Parathyroid adenoma (tissue), 2 donors: ENCODE data around the gene IL1R1.

Source experiments
- H2AFZ ChIP-seq: fragments of 300-600 bp; sonication (generic); one replicate; pipeline ENCODE4 v1.7.0; 2017; ENCODE audit warnings: antibody characterized with exemption, mild to moderate bottlenecking
- H3K27ac ChIP-seq: fragments of 300-600 bp; sonication (generic); one replicate; pipeline ENCODE4 v1.7.0; 2017
- H3K27me3 ChIP-seq: fragments of 300-600 bp; sonication (generic); one replicate; pipeline ENCODE4 v1.7.0; 2017; ENCODE audit warnings: low read length; ENCODE audit not compliant: control insufficient read depth, insufficient read depth
- H3K36me3 ChIP-seq: fragments of 300-600 bp; sonication (generic); one replicate; pipeline ENCODE4 v1.7.0; 2017; ENCODE audit warnings: low read length; ENCODE audit not compliant: control insufficient read depth, insufficient read depth
- H3K4me1 ChIP-seq: fragments of 300-600 bp; sonication (generic); one replicate; pipeline ENCODE4 v1.7.0; 2017; ENCODE audit warnings: control low read depth
- H3K4me2 ChIP-seq: fragments of 300-600 bp; sonication (generic); one replicate; pipeline ENCODE4 v1.7.0; 2017; ENCODE audit warnings: low read length
- H3K4me3 ChIP-seq: fragments of 300-600 bp; sonication (generic); one replicate; pipeline ENCODE4 v1.7.0; 2017; ENCODE audit warnings: low read depth, low read length
- H3K79me2 ChIP-seq: fragments of 300-600 bp; sonication (generic); one replicate; pipeline ENCODE4 v1.7.0; 2017; ENCODE audit warnings: control low read depth
- H3K9ac ChIP-seq: fragments of 300-600 bp; sonication (generic); one replicate; pipeline ENCODE4 v1.7.0; 2017; ENCODE audit warnings: mild to moderate bottlenecking
- H3K9me3 ChIP-seq: fragments of 300-600 bp; sonication (generic); one replicate; pipeline ENCODE4 v1.7.0; 2017; ENCODE audit warnings: low read length; ENCODE audit not compliant: control insufficient read depth
- TF ChIP-seq, protein P1 (sequence below): fragments of 300-600 bp; sonication (generic); IDR thresholded peaks from one replicate; pipeline ENCODE4 v1.7.0; 2017; ENCODE audit warnings: antibody characterized with exemption, mild to moderate bottlenecking
- donor health status: primary hyperparathyroidism.

Gene IL1R1

DNA sequence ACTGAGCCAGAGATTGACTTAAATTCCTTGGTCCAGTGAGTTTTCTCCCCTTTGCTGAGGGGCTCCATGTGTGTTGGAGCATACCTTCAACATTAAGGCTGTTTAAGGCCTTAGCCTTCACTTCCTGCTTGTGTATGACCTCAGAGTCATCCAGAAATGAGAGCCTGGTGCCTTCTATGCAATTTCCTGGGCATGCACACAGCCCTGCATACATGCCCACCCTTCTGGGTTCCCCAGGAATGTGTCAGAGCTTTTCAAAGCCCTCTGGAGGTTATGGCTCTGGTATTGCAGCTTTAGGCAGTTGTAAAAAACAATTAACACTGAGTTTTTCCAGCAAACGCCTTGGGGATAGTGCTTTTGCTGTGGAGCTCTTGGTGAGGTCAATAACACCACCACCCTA lies 16.7 kb downstream of the IL1R1 start:
- H3K27ac ChIP-seq = peak overlapping the region; percentile 37
- H3K4me1 ChIP-seq = peaks cover 58% of the 10 kb centered on the region
- H3K4me2 ChIP-seq = no peak overlapping the region
- no peaks in the 10 kb centered on the region for H3K9me3 ChIP-seq
- H3K36me3 ChIP-seq = peaks cover 4% of the 10 kb centered on the region
- H3K4me3 ChIP-seq = no peak overlapping the region
- TF ChIP-seq, protein P1, sequence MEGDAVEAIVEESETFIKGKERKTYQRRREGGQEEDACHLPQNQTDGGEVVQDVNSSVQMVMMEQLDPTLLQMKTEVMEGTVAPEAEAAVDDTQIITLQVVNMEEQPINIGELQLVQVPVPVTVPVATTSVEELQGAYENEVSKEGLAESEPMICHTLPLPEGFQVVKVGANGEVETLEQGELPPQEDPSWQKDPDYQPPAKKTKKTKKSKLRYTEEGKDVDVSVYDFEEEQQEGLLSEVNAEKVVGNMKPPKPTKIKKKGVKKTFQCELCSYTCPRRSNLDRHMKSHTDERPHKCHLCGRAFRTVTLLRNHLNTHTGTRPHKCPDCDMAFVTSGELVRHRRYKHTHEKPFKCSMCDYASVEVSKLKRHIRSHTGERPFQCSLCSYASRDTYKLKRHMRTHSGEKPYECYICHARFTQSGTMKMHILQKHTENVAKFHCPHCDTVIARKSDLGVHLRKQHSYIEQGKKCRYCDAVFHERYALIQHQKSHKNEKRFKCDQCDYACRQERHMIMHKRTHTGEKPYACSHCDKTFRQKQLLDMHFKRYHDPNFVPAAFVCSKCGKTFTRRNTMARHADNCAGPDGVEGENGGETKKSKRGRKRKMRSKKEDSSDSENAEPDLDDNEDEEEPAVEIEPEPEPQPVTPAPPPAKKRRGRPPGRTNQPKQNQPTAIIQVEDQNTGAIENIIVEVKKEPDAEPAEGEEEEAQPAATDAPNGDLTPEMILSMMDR = no peak
- H3K9ac ChIP-seq = no peak overlapping the region
- no peaks in the 10 kb centered on the region for H3K27me3 ChIP-seq
- H2AFZ ChIP-seq = no peak overlapping the region
- peaks cover 25% of the 10 kb centered on the region for H3K79me2 ChIP-seq

DNA sequence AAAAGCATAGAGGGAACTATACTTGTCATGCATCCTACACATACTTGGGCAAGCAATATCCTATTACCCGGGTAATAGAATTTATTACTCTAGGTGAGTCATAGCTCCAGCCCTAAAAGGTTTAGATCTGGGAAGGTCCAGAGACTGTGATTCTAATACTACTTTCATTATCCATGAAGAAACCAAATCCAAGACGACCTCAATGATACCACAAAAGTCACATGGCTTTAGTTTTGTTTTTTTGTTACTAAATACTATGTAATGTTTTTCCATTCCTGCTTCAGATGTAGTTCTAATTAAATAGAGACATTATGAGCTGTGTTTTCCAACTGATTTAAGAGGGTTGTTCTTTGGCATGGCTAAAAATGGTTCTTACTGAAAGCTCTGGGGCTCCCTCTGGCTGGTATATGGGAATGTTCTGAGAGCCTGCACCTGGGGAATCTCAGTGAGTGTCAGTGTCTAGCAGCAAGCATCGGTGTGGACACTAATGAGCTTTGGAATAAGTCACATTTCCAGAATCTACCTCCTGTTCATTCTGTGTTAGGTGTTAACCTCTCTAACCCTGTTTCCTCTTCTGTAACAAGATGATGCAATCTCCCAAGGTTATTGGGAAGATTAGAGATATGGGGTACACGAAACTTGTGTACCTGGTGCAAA lies 23.8 kb downstream of the IL1R1 start:
- Histone ChIP-seq H3K9ac (no peak overlapping the region), H3K4me3 (no peak overlapping the region), H3K4me1 (peaks cover 12% of the 10 kb centered on the region), H3K79me2 (peaks cover 17% of the 10 kb centered on the region), H3K4me2 (no peak overlapping the region), H3K9me3 (no peaks in the 10 kb centered on the region), H3K36me3 (no peaks in the 10 kb centered on the region), H3K27me3 (no peaks in the 10 kb centered on the region), H2AFZ (no peak overlapping the region), H3K27ac (no peak overlapping the region)
- TF ChIP-seq, protein P1 = peak; percentile 87

DNA sequence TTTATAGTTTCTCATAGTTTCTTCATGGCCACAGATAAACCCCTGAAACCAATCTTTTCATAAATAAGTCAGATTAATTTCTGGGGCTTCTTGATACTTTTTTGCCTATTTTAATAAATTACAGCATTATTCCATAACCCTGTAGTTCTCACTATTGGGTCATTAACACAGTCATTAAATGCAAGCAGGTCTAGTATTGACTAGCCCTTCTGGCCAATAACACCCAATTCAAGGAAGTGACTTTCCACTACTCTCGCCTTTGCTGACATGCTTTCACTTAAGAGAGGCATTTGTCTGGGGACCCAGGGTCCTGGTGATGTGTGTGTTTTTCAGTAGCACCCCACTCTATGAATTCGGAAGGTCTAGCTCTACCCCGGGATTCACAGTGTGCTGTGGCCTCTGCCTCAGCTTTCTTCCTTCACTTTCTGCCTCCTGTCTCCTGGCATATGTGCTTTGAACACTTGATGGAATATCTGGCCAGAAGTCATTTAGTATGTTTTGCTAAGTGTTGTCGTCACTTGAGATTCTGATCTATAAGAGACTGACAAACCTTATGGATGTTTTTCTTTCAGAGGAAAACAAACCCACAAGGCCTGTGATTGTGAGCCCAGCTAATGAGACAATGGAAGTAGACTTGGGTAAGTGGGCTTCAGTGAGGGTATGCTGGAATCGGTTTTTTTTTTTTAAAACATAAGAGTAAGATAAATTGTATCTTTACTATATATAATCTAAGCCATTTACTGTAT lies 25.7 kb downstream of the IL1R1 start:
- no peak overlapping the region for H2AFZ ChIP-seq
- peaks cover 10% of the 10 kb centered on the region for H3K79me2 ChIP-seq
- no peak overlapping the region for H3K4me2 ChIP-seq
- no peaks in the 10 kb centered on the region for H3K27me3 ChIP-seq
- no peak overlapping the region for H3K27ac ChIP-seq
- H3K4me1 ChIP-seq = peaks cover 12% of the 10 kb centered on the region
- H3K4me3 ChIP-seq = no peak overlapping the region
- no peaks in the 10 kb centered on the region for H3K36me3 ChIP-seq
- H3K9ac ChIP-seq = no peak overlapping the region
- TF ChIP-seq, protein P1 = no peak
- H3K9me3 ChIP-seq = no peaks in the 10 kb centered on the region

- Histone ChIP-seq H3K9me3 (no peaks in the 10 kb centered on the region), H3K36me3 (no peaks in the 10 kb centered on the region), H3K27ac (no peak overlapping the region), H3K79me2 (peaks cover 3% of the 10 kb centered on the region), H2AFZ (no peak overlapping the region), H3K9ac (no peak overlapping the region), H3K4me1 (no peaks in the 10 kb centered on the region), H3K4me3 (no peak overlapping the region), H3K27me3 (no peaks in the 10 kb centered on the region), H3K4me2 (no peak overlapping the region)
- TF ChIP-seq, protein P1 = no peak
Measured at GRCh38 chr2:102171946-102172345, 29.4 kb downstream of the IL1R1 start.
